Mesendoderm (in vitro differentiated cells): ENCODE data around the gene KCNK10.
A peak's percentile ranks its signal among the peaks of the same experiment; 100 is the strongest.

Experiments
- DNase-seq: peaks from one replicate; pipeline ENCODE4 v3.0.0; 2013
- H2AK5ac ChIP-seq: 2 replicates; pipeline ENCODE4 v1.6.1; 2013; ENCODE audit warnings: low read length, inconsistent platforms
- H2BK120ac ChIP-seq: 2 replicates; pipeline ENCODE4 v1.6.1; 2013; ENCODE audit warnings: low read depth, mild to moderate bottlenecking, low read length, moderate library complexity, mixed read lengths
- H2BK15ac ChIP-seq: replicated peaks from 2 replicates; pipeline ENCODE4 v1.6.1; 2013; ENCODE audit warnings: low read depth, mild to moderate bottlenecking, moderate library complexity
- H2BK5ac ChIP-seq: 2 replicates; pipeline ENCODE4 v1.6.1; 2013; ENCODE audit warnings: low read length, inconsistent platforms
- H3K18ac ChIP-seq: 2 replicates; pipeline ENCODE4 v1.6.1; 2013; ENCODE audit warnings: mild to moderate bottlenecking, low read length, mixed read lengths
- H3K23ac ChIP-seq: one replicate; pipeline ENCODE4 v1.6.1; 2013; ENCODE audit warnings: low read length
- H3K27ac ChIP-seq: 2 replicates; pipeline ENCODE4 v1.5.1; 2013; ENCODE audit warnings: low read depth, mild to moderate bottlenecking, inconsistent platforms, low read length, moderate library complexity
- H3K27me3 ChIP-seq: 2 replicates; pipeline ENCODE4 v1.6.1; 2013; ENCODE audit warnings: low read length, control low read depth, mild to moderate bottlenecking, inconsistent platforms; ENCODE audit not compliant: insufficient read depth, poor library complexity
- H3K36me3 ChIP-seq: 2 replicates; pipeline ENCODE4 v1.6.1; 2013; ENCODE audit warnings: low read length, inconsistent platforms; ENCODE audit not compliant: control insufficient read depth, insufficient read depth
- H3K4ac ChIP-seq: one replicate; pipeline ENCODE4 v1.6.1; 2013; ENCODE audit warnings: low read depth, mild to moderate bottlenecking, low read length, moderate library complexity
- H3K4me1 ChIP-seq: 2 replicates; pipeline ENCODE4 v1.6.1; 2013; ENCODE audit warnings: low read depth, low read length, inconsistent platforms; ENCODE audit not compliant: control insufficient read depth
- H3K4me2 ChIP-seq: 2 replicates; pipeline ENCODE4 v1.6.1; 2013; ENCODE audit warnings: low read length
- H3K4me3 ChIP-seq: 2 replicates; pipeline ENCODE4 v1.5.1; 2013; ENCODE audit warnings: mild to moderate bottlenecking, low read length
- H3K56ac ChIP-seq: one replicate; pipeline ENCODE4 v1.6.1; 2013; ENCODE audit warnings: low read length
- H3K79me1 ChIP-seq: 2 replicates; pipeline ENCODE4 v1.6.1; 2013; ENCODE audit warnings: low read length, inconsistent platforms
- H3K79me2 ChIP-seq: 2 replicates; pipeline ENCODE4 v1.6.1; 2013; ENCODE audit warnings: mild to moderate bottlenecking, low read length; ENCODE audit not compliant: control insufficient read depth, insufficient read depth
- H3K9ac ChIP-seq: 2 replicates; pipeline ENCODE4 v1.6.1; 2013; ENCODE audit warnings: low read length, inconsistent platforms
- H4K5ac ChIP-seq: one replicate; pipeline ENCODE4 v1.6.1; 2013; ENCODE audit warnings: low read length
- H4K8ac ChIP-seq: one replicate; pipeline ENCODE4 v1.6.1; 2013; ENCODE audit warnings: low read depth, mild to moderate bottlenecking, control low read depth, low read length, moderate library complexity
- WGBS: extraction: QIAGEN DNeasy Blood & Tissue Kit; methylation state at CpG from one replicate; pipeline ENCODE4 v1.1.7; 2013; ENCODE audit warnings: low lambda C conversion rate, missing lambda C conversion rate; ENCODE audit not compliant: insufficient coverage; ENCODE audit errors: extremely low coverage; 5-methylcytosine and 5-hydroxymethylcytosine counted together

Gene KCNK10

GRCh38 chr14:88354358-88354757 lies 31.3 kb upstream of the KCNK10 start:
- H3K18ac ChIP-seq, result no peak overlapping the region
- no peak overlapping the region for H3K56ac ChIP-seq
- no peaks in the 10 kb centered on the region for H3K79me1 ChIP-seq
- no peak overlapping the region for H3K27ac ChIP-seq
- H3K27me3 ChIP-seq, result no peaks in the 10 kb centered on the region
- no peak overlapping the region for H4K5ac ChIP-seq
- no peaks in the 10 kb centered on the region for H3K36me3 ChIP-seq
- no peak overlapping the region for H3K23ac ChIP-seq
- no peak overlapping the region for H3K4me3 ChIP-seq
- no peak overlapping the region for H2BK120ac ChIP-seq
- no peaks in the 10 kb centered on the region for H3K79me2 ChIP-seq
- no peak for DNase-seq
- H3K4me1 ChIP-seq, result no peaks in the 10 kb centered on the region
- no peak overlapping the region for H2BK5ac ChIP-seq
- no peak overlapping the region for H2AK5ac ChIP-seq
- no CpG with 5 or more reads among the region's 3 CpGs for WGBS
- no peak overlapping the region for H4K8ac ChIP-seq
- H3K9ac ChIP-seq, result no peak overlapping the region
- H3K4ac ChIP-seq, result no peak overlapping the region
- H2BK15ac ChIP-seq, result no peak overlapping the region
- no peak overlapping the region for H3K4me2 ChIP-seq

- Histone ChIP-seq H3K27me3 (no peaks in the 10 kb centered on the region), H2BK15ac (no peak overlapping the region), H4K5ac (no peak overlapping the region), H3K4me2 (no peak overlapping the region), H3K79me1 (no peaks in the 10 kb centered on the region), H3K4me3 (no peak overlapping the region), H3K56ac (no peak overlapping the region), H2AK5ac (no peak overlapping the region), H3K36me3 (no peaks in the 10 kb centered on the region), H3K18ac (no peak overlapping the region), H3K27ac (no peak overlapping the region), H3K9ac (no peak overlapping the region), H2BK5ac (no peak overlapping the region), H3K23ac (no peak overlapping the region), H3K4me1 (no peaks in the 10 kb centered on the region), H3K4ac (no peak overlapping the region), H2BK120ac (no peak overlapping the region), H3K79me2 (no peaks in the 10 kb centered on the region), H4K8ac (no peak overlapping the region)
- WGBS, result no CpG with 5 or more reads among the region's 3 CpGs
- DNase-seq, result no peak
Measured at GRCh38 chr14:88352698-88353097, 29.6 kb upstream of the KCNK10 start.

- WGBS, result no CpG with 5 or more reads among the region's 4 CpGs
- no peak for DNase-seq
Measured at GRCh38 chr14:88351966-88352691, 29.1 kb upstream of the KCNK10 start.

GRCh38 chr14:88348546-88348945 lies 25.5 kb upstream of the KCNK10 start:
- no peaks in the 10 kb centered on the region for H3K27me3 ChIP-seq
- H3K79me2 ChIP-seq, result no peaks in the 10 kb centered on the region
- no peaks in the 10 kb centered on the region for H3K4me1 ChIP-seq
- H3K27ac ChIP-seq, result no peak overlapping the region
- no peak overlapping the region for H2BK120ac ChIP-seq
- no peak overlapping the region for H4K8ac ChIP-seq
- no peak overlapping the region for H2BK5ac ChIP-seq
- H4K5ac ChIP-seq, result no peak overlapping the region
- peak; percentile 23 for DNase-seq
- H3K4me2 ChIP-seq, result no peak overlapping the region
- no CpG with 5 or more reads among the region's 3 CpGs for WGBS
- H3K4ac ChIP-seq, result no peak overlapping the region
- H2AK5ac ChIP-seq, result no peak overlapping the region
- H3K36me3 ChIP-seq, result no peaks in the 10 kb centered on the region
- no peak overlapping the region for H3K4me3 ChIP-seq
- H2BK15ac ChIP-seq, result no peak overlapping the region
- no peaks in the 10 kb centered on the region for H3K79me1 ChIP-seq
- no peak overlapping the region for H3K9ac ChIP-seq
- H3K18ac ChIP-seq, result no peak overlapping the region
- H3K23ac ChIP-seq, result no peak overlapping the region
- no peak overlapping the region for H3K56ac ChIP-seq

More at GRCh38 chr14:88351966-88352691, 29.1 kb upstream of the KCNK10 start:
- Histone ChIP-seq H3K79me1 (no peaks in the 10 kb centered on the region), H4K5ac (no peak overlapping the region), H3K27ac (no peak overlapping the region), H2BK120ac (no peak overlapping the region), H3K23ac (no peak overlapping the region), H3K36me3 (no peaks in the 10 kb centered on the region), H3K56ac (no peak overlapping the region), H3K4me3 (no peak overlapping the region), H3K4ac (no peak overlapping the region), H3K9ac (no peak overlapping the region), H2BK15ac (no peak overlapping the region), H3K4me1 (no peaks in the 10 kb centered on the region), H2BK5ac (no peak overlapping the region), H3K27me3 (no peaks in the 10 kb centered on the region), H3K4me2 (no peak overlapping the region), H4K8ac (no peak overlapping the region), H3K18ac (no peak overlapping the region), H2AK5ac (no peak overlapping the region), H3K79me2 (no peaks in the 10 kb centered on the region)

- Histone ChIP-seq H4K5ac (no peak overlapping the region), H3K36me3 (no peaks in the 10 kb centered on the region), H3K4ac (no peak overlapping the region), H3K4me2 (no peak overlapping the region), H3K23ac (no peak overlapping the region), H3K27me3 (no peaks in the 10 kb centered on the region), H2BK5ac (no peak overlapping the region), H3K56ac (no peak overlapping the region), H3K27ac (no peak overlapping the region), H2AK5ac (no peak overlapping the region), H3K9ac (no peak overlapping the region), H3K79me1 (no peaks in the 10 kb centered on the region), H3K4me3 (no peak overlapping the region), H3K79me2 (no peaks in the 10 kb centered on the region), H3K18ac (no peak overlapping the region), H3K4me1 (no peaks in the 10 kb centered on the region), H4K8ac (no peak overlapping the region), H2BK15ac (no peak overlapping the region), H2BK120ac (no peak overlapping the region)
- WGBS, result 100% methylated on average over 1 of the region's 5 CpGs
- DNase-seq, result no peak
Measured at GRCh38 chr14:88346048-88346639, 23.1 kb upstream of the KCNK10 start.
